GM12892 (cell line): Measurements from ENCODE around the gene ARHGAP32.

Experiments used
- POLR2A ChIP-seq: IDR thresholded peaks from 2 replicates; pipeline ENCODE4 v1.6.1; 2011; ENCODE audit warnings: low read depth, low read length, control low read depth
- POLR2AphosphoS5 ChIP-seq: IDR thresholded peaks from 2 replicates; pipeline ENCODE4 v1.6.1; 2011; ENCODE audit warnings: low read depth, low read length, control low read depth
- TAF1 ChIP-seq: IDR thresholded peaks from 2 replicates; pipeline ENCODE4 v1.6.1; 2011; ENCODE audit warnings: low read depth, mild to moderate bottlenecking, control low read depth, low read length, borderline replicate concordance

DNA sequence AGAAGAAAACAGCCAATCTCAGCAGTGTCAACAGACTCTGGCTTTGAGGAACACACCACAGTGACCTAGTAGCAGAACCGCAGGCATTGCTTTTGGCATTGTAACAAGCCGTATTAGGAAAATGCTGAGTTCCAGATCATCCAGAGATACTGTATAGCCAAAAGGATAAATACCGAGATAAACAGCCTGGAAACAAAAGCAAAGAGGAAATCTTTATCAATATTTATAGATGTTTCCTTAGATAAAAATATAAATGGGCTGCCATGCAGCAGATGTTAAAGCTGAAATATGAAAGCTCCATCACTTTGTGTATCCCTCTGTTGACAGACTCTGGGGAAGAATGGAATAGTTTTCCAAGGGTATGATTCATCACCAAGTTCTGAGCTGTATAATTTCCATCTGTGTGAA is 150.5 kb downstream of the ARHGAP32 start:
- TF ChIP-seq POLR2A (no peak), POLR2AphosphoS5 (no peak), TAF1 (no peak)
